H1 (cell line): ENCODE data around the gene SPDEF. TPM values are rescaled to one million over a fixed set of nuclear protein-coding genes. Genes with fewer than 3 reads are reported as not detected.

Source experiments
- BACH1 ChIP-seq: IDR thresholded peaks from 2 replicates; pipeline ENCODE4 v1.6.1; 2012; ENCODE audit warnings: low read length, improper control_type of control experiment
- CHD1 ChIP-seq: IDR thresholded peaks from 2 replicates; pipeline ENCODE4 v1.6.1; 2012; ENCODE audit warnings: low read depth, low read length, improper control_type of control experiment
- CHD7 ChIP-seq: fragments of 300-600 bp; sonication (generic); IDR thresholded peaks from 2 replicates; pipeline ENCODE4 v1.7.1; 2012; ENCODE audit warnings: low read length, moderate library complexity, mild to moderate bottlenecking, inconsistent platforms; ENCODE audit not compliant: insufficient replicate concordance
- FOSL1 ChIP-seq: IDR thresholded peaks from 2 replicates; pipeline ENCODE4 v1.6.1; 2011; ENCODE audit warnings: mild to moderate bottlenecking, low read depth, low read length, moderate library complexity; ENCODE audit not compliant: insufficient read depth
- KDM4A ChIP-seq: IDR thresholded peaks from one replicate; pipeline ENCODE4 v1.7.1; 2012; ENCODE audit warnings: low read depth, mild to moderate bottlenecking, moderate library complexity, low read length, inconsistent platforms; ENCODE audit not compliant: severe bottlenecking
- POU5F1 ChIP-seq: IDR thresholded peaks from 2 replicates; pipeline ENCODE4 v1.6.1; 2011; ENCODE audit warnings: low read depth, mild to moderate bottlenecking, low read length, moderate library complexity
- polyA plus RNA-seq, 7 experiments: library from polyadenylated mRNA; depleted of rRNA in 3 of 7; stranded (reverse) in 5 of 7; unstranded in 2 of 7; fragments of >200 nt in 5 of 7; fragments of 200-250 nt in 2 of 7; gene quantifications; 1 replicate in 5 of 7; 2 replicates in 1 of 7; 4 replicates in 1 of 7; pipeline versions ENCODE4 v1.2.1 to v1.2.3, GENCODE V29; 2011 to 2013; ENCODE audit warnings: missing spikeins in 2 of 7, mixed read lengths in 2 of 7
- total RNA-seq: library from RNA; stranded (reverse); fragmentation: NEBNext Ultra II Directional; extraction: Animal tissue kit (Norgen Biotek cat#: 25700); gene quantifications from 2 replicates; pipeline ENCODE4 v1.2.1, GENCODE V29; 2021

SPDEF gene
- total and polyA plus RNA-seq, 2 of the 8 experiments (the other 6 are each of a cell fraction or from before 2014, with no cell fraction given), result 0.15 to 0.30 TPM

- TF ChIP-seq CHD7 (no peak), CHD1 (no peak), BACH1 (no peak), POU5F1 (no peak), KDM4A (no peak), FOSL1 (no peak)
- TF ChIP-seq, all 59 proteins: peak for 0
Observed at GRCh38 chr6:34597605-34598353, 41.6 kb upstream of the SPDEF start (continued).
